ENCODE data around the gene RXFP4.

DNA sequence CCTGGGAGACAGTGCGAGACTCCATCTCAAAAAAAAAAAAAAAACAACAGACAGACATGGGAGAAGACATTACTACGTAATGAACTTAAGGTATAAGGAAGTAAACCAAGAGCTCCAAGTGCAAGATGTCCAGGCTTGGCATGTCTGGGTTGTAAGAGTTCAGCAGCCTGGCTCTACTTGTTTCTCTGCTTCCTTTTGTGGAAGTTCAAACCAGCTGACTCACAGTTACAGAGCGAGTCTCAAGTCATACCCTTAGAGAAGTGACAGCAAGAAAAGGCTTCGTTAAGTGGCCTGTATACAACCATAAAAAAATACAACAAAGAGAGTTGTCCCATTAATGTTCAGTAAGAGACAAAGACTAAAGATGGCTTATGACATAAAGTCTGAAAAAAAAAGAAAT is 31.5 kb upstream of the RXFP4 start:
- TF ChIP-seq, protein P1, sequence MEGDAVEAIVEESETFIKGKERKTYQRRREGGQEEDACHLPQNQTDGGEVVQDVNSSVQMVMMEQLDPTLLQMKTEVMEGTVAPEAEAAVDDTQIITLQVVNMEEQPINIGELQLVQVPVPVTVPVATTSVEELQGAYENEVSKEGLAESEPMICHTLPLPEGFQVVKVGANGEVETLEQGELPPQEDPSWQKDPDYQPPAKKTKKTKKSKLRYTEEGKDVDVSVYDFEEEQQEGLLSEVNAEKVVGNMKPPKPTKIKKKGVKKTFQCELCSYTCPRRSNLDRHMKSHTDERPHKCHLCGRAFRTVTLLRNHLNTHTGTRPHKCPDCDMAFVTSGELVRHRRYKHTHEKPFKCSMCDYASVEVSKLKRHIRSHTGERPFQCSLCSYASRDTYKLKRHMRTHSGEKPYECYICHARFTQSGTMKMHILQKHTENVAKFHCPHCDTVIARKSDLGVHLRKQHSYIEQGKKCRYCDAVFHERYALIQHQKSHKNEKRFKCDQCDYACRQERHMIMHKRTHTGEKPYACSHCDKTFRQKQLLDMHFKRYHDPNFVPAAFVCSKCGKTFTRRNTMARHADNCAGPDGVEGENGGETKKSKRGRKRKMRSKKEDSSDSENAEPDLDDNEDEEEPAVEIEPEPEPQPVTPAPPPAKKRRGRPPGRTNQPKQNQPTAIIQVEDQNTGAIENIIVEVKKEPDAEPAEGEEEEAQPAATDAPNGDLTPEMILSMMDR (conservative IDR thresholded peaks at IDR 0.05): no peak
- no peak for TF ChIP-seq EZH2 (IDR thresholded peaks at IDR 0.05; ENCODE audit: low read depth)
